SIG-M5 (cell line): ENCODE results near the gene TGIF2LY.
"Not testable (repeated sequence)": the region's sequence is repeated elsewhere in the genome, so short reads cannot be mapped to it uniquely, and the experiment has no call there.

Experiments used
- DNase-seq: peaks from one replicate; lab custom pipeline; 2025; lab: John Stamatoyannopoulos, UW

TGIF2LY gene

DNA sequence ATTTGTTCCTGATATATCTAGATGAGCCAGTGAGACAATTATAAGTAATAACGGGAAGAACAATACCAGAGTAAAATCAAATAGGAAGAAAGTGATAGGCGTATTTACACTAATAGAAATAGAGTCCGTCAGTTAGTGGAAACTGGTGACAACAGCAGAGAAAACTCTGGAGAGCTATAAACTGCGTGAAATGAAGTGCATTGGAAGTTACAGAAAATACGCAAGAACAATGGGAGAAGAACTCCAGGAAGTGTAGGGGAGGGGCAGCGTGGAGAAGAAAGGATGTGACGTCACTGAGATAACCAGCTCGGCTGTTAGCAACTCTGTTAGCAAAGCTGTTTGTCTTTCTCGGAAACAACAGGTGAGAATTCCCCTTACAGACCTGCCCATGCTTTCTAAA, at the start of gene TGIF2LY:
TGIF2LY (plus strand) TSS at position 301 of the 400 bp plus-strand sequence. CDS start 178 bp downstream, outside the sequence.
- not testable (repeated sequence) for DNase-seq
